ENCODE measurements around the gene GFRA1.

DNA sequence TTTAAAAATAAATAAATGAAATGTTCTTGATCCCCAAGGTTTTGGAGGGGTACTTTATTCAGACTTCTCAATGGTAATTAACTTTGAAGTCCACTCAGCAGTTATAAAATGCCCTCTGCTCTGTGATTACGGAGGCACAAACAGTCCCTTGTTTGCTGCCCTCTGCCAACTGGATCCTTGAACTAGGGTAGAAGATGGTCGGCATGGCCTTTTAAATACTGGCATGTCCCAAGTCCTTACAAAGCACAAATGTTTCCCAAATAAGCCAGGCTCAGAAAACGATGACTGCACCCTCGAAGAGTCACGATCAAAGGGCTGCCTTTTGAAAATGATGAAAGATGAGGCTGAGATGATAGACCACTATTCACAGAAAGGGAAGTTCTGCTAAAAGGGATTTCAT, 47.0 kb downstream of the GFRA1 start:
- TF ChIP-seq, protein P1, sequence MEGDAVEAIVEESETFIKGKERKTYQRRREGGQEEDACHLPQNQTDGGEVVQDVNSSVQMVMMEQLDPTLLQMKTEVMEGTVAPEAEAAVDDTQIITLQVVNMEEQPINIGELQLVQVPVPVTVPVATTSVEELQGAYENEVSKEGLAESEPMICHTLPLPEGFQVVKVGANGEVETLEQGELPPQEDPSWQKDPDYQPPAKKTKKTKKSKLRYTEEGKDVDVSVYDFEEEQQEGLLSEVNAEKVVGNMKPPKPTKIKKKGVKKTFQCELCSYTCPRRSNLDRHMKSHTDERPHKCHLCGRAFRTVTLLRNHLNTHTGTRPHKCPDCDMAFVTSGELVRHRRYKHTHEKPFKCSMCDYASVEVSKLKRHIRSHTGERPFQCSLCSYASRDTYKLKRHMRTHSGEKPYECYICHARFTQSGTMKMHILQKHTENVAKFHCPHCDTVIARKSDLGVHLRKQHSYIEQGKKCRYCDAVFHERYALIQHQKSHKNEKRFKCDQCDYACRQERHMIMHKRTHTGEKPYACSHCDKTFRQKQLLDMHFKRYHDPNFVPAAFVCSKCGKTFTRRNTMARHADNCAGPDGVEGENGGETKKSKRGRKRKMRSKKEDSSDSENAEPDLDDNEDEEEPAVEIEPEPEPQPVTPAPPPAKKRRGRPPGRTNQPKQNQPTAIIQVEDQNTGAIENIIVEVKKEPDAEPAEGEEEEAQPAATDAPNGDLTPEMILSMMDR (IDR thresholded peaks at IDR 0.05) = no peak
- no peak for TF ChIP-seq EZH2 (IDR thresholded peaks at IDR 0.05)
